ENCODE measurements around the gene ZNF740.

The ZNF740 gene

DNA sequence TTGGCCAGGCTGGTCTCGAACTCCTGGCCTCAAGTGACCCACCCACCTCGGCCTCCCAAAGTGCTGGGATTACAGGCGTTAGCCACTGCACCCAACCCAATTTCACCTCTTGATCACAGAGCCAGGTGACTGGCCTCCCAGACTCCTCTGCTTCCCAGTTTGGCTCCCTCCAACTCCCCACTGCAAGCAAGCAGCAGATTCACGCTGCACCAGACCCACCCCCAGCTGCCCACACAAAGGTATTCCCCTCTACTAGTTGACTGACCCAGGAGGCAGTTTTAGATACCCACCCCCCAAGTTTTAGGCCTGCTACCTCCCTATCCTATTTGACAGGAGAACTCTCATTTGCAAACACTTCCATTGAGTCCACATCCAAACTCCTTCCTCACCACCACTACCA is 46.3 kb downstream of the ZNF740 start:
- DNase-seq (ENCODE audit: low read depth in 2 of 2): no peak

GRCh38 chr12:53227341-53227740 is 46.8 kb downstream of the ZNF740 start:
- no peak for DNase-seq (ENCODE audit: low read depth in 2 of 2)

- no peak for DNase-seq (ENCODE audit: low read depth in 2 of 2)
These were observed 47.3 kb downstream of the ZNF740 start for GRCh38 chr12:53227836-53228235.

DNA sequence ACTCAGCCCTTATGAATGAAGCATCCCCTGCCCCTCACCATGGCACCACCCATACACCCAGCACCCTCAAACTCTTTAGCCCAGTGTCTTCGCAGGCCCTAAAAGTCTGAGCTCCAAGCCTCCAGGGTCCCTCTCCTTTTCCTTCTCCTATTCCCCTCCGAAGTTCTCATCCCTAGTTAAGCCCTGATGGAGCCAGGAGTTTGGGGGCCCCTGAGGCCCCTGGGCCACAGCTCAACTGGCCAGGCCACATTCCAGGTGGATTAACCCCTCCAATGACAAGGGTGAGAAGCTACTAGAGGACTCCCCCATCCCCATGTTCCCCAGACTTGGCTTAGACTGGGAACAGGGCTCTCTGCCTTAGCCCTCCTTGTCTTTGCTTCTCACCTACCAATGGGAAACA is 48.9 kb downstream of the ZNF740 start:
- no peak for DNase-seq (ENCODE audit: low read depth in 2 of 2)

DNA sequence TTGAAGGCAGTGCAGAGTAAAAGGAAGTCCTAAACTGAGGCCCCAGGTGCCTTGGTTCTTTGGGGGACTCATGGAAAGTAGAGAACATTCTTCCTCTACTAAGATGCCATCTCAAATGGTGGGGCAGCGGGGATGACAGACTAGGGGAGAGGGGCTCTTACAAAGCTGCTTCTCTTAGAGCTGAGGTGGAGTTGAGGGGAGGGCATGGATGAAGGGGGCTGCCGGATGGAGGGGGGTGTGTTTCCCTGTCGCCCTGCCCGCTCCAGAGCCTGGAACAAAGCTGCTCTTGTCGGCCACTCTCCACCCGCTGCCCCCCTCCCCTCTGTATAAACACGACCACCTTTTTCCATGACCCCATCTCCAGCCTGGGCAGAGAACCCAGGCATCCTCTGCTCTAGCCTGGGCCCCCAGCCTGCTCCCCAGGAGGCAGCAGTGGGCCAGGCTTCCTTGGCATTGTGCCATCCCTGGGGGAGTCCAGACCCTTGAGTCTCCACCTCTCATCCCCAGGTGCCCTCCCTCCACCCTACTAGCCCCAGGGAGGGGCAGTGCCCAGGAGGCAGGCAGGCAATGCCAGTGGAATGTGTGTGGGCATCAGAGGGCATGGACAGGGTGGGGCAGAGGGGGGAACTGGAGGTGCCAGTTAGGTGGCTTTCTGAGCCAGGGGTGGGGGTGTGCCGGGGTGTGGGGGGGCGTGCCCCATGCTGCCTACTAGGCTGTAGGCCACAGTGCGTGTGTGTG is 49.8 kb downstream of the ZNF740 start:
- no peak for DNase-seq (ENCODE audit: low read depth in 2 of 2)

GRCh38 chr12:53231671-53231920 is 51.1 kb downstream of the ZNF740 start:
- DNase-seq (ENCODE audit: low read depth in 2 of 2): no peak

GRCh38 chr12:53231921-53232645 is 51.6 kb downstream of the ZNF740 start, which contains the start of gene RARG:
Gene RARG (minus strand): TSS chr12:53232209. CDS start chr12:53227545, 4,664 bp downstream.
- peak; percentile 67 to 75 for DNase-seq (ENCODE audit: low read depth in 2 of 2)

- DNase-seq (ENCODE audit: low read depth in 2 of 2): no peak
These were observed 52.3 kb downstream of the ZNF740 start for GRCh38 chr12:53232646-53233461.

GRCh38 chr12:53233671-53234121 is 53.2 kb downstream of the ZNF740 start:
- DNase-seq (ENCODE audit: low read depth in 2 of 2): no peak

- DNase-seq (ENCODE audit: low read depth in 2 of 2): no peak
These were observed 53.9 kb downstream of the ZNF740 start for GRCh38 chr12:53234271-53234914.

DNA sequence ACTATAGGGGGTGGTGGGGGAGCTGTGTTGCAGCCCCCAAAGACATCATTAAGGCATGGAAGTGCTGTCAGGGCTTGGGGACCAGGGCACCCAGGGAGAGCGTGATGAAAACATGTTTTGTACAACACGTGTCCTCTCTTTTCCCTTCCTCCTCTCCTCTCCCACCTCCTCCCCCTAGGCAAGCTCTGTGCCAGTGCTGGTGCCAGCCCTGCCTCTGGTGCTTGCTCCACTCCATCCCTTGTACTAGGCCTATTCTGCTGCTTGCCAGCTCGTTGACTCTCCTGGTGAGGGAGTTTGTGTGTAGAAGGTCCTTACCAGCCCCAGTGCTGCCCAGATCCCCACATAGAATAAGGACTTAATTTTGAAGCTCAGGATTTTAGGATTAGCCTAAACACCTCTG is 54.6 kb downstream of the ZNF740 start:
- DNase-seq (ENCODE audit: low read depth in 2 of 2): no peak

DNA sequence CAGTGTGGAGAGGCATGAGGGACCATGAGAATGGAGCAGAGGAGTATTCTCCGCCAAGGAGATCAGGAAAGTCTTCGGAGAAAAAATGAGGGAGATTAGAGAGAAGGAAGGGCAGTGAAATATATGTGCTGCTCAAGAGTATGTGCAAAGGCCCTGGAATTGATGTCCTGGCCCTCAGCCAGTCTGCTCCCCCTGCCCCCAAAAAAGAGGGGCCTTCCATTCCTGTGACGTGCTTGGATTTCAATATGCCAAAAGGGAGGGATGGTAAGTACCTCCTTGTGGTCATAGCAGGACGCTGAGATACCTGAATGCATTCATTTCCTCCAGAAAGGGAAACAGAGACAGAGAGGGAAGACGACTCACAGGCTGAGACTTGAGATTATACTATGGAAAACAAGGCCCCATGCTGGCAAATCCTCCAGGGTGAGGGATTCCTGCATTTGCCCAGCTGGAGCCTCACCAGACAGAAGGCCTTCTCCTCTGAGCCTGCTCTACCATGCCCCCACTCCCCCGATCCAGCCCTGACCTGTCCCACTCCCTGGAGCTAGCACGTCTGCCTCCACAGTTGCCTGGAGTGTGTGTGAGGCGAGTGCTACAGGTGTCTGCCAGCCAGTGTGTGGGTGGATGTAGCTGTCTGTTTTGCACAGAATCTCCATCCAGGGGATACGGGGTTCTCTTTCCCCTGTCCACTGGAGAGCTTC is 55.4 kb downstream of the ZNF740 start:
- DNase-seq (ENCODE audit: low read depth in 2 of 2): no peak

DNA sequence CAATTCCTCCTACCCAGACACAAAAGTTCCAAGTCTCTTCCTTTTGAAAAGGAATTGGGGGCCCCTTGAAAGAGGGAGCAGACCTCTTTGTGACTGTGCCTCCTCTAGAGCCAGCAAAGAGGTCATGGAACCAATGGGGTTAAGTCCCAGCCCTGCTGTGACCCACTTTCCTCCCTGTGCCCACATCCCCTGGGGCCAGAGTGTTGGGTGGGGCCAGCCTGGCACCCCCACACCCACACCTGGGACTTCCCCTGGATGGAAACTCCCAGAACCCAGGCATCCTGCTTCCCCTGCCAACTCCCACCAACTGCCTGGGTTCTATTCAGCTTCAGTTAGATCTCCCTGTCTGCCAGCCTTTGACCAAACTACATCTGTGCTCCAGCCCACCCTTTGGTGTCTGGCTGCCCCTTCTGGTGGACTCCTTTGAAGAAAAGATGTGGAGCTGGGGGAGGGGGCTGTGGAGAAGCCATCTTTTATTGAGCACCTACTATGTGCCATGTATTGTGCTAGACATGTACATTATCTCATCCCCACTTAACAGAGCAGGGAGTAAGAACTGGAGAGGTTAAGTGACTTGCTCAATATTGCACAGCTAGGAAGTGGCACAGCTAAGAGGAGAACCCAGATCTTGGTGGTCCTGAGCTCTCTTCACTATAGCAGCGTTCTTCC is 56.1 kb downstream of the ZNF740 start:
- no peak for DNase-seq (ENCODE audit: low read depth in 2 of 2)

GRCh38 chr12:53239643-53240258 is 59.2 kb downstream of the ZNF740 start:
- DNase-seq (ENCODE audit: low read depth in 2 of 2): no peak

- no peak for DNase-seq (ENCODE audit: low read depth in 2 of 2)
These were observed 61.3 kb downstream of the ZNF740 start for GRCh38 chr12:53241623-53242412.

DNA sequence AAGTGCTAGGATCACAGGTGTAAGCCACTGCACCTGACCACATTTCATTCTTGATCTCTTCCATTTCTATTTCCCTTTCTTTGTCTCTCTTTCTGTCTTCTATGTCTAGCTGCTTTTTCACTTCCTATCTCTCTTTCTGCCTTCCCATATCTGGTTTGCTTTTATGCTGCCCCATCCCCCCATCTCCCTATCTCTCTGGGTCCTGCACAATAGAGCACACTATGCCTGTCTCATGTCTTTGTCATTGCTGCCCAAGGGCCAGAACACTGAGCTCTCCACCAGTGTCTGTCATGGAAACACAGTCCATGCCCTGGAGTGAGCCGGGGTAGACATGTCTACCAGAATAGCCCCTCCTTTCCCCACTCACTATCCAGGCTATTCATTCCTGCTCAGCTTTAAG is 63.8 kb downstream of the ZNF740 start:
- DNase-seq (ENCODE audit: low read depth in 2 of 2): no peak

Data from stimulated activated CD4-positive, alpha-beta T cell treated with anti-CD3 and anti-CD28 coated beads, Interleukin-1b, Interleukin-23, amount 100 ng/mL, for 4 hours (primary cell).